ENCODE data around the gene KCNJ10.

The KCNJ10 gene

GRCh38 chr1:160028426-160028825, 41.5 kb downstream of the KCNJ10 start:
- no peaks in the 10 kb centered on the region for H3K9me3 ChIP-seq (ENCODE audit: control insufficient read depth, insufficient read depth, low read length)
- H3K27ac ChIP-seq (ENCODE audit: low read depth, low read length) = no peak overlapping the region
- H3K4me3 ChIP-seq (ENCODE audit: low read length) = no peak overlapping the region
- no peaks in the 10 kb centered on the region for H3F3A ChIP-seq (ENCODE audit: control insufficient read depth, insufficient read depth)
- no peaks in the 10 kb centered on the region; the same call in 1 of the 2 replicates for H3K27me3 ChIP-seq (ENCODE audit: control insufficient read depth, low read length)
- H3K9me2 ChIP-seq (replicated peaks; ENCODE audit: control insufficient read depth, low read length) = no peaks in the 10 kb centered on the region
- H4K20me1 ChIP-seq (ENCODE audit: control insufficient read depth, insufficient read depth, low read depth, low read length) = no peaks in the 10 kb centered on the region
- peaks cover 7% of the 10 kb centered on the region; the same call in 1 of the 2 replicates for H3K36me3 ChIP-seq (ENCODE audit: control insufficient read depth, low read length)
- H3K4me1 ChIP-seq (ENCODE audit: control insufficient read depth, low read length) = peaks cover 32% of the 10 kb centered on the region
- H3K79me2 ChIP-seq (ENCODE audit: control insufficient read depth, low read length) = peaks cover 28% of the 10 kb centered on the region
- no peak for TF ChIP-seq CTCF (IDR thresholded peaks at IDR 0.05; ENCODE audit: low read depth, low read length, poor library complexity, severe bottlenecking)
- no peak for TF ChIP-seq EZH2phosphoT487 (IDR thresholded peaks at IDR 0.05; ENCODE audit: borderline replicate concordance, low read length)
- H3K4me2 ChIP-seq (ENCODE audit: low read length) = peak overlapping the region; percentile 9; the same call in 1 of the 2 replicates

DNA sequence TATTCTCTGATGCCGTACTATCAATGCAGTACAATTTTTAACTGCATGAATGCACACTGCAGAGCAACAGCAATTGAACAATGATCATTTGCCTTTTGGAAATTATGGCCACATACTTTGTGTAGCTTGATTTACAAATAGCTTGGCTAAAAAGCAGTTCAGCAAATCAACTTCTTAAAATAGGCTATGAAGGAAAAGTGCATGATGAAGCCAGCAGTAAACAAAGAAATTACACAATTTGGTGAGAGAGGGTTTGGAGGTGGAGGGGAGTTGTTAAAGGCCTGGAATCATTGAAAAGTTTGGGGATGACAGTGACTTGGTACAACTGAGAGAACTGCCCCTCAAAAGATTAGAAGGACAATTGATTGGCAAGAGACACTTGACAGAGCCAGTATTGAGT, 44.6 kb downstream of the KCNJ10 start:
- no peak for TF ChIP-seq CTCF (IDR thresholded peaks at IDR 0.05; ENCODE audit: low read depth, low read length, poor library complexity, severe bottlenecking)
- TF ChIP-seq EZH2phosphoT487 (IDR thresholded peaks at IDR 0.05; ENCODE audit: borderline replicate concordance, low read length) = no peak
- Histone ChIP-seq H3K9me2 (replicated peaks; ENCODE audit: control insufficient read depth, low read length) (no peaks in the 10 kb centered on the region), H3F3A (ENCODE audit: control insufficient read depth, insufficient read depth) (no peaks in the 10 kb centered on the region), H3K9me3 (ENCODE audit: control insufficient read depth, insufficient read depth, low read length) (no peaks in the 10 kb centered on the region), H3K4me1 (ENCODE audit: control insufficient read depth, low read length) (peaks cover 12% of the 10 kb centered on the region), H3K4me2 (ENCODE audit: low read length) (no peak overlapping the region), H3K27me3 (ENCODE audit: control insufficient read depth, low read length) (no peaks in the 10 kb centered on the region; the same call in 1 of the 2 replicates), H4K20me1 (ENCODE audit: control insufficient read depth, insufficient read depth, low read depth, low read length) (no peaks in the 10 kb centered on the region), H3K27ac (ENCODE audit: low read depth, low read length) (no peak overlapping the region), H3K79me2 (ENCODE audit: control insufficient read depth, low read length) (peaks cover 15% of the 10 kb centered on the region), H3K4me3 (ENCODE audit: low read length) (no peak overlapping the region), H3K36me3 (ENCODE audit: control insufficient read depth, low read length) (peaks cover 3% of the 10 kb centered on the region; the same call in 1 of the 2 replicates)

GRCh38 chr1:160024195-160024905, 45.6 kb downstream of the KCNJ10 start:
- H3F3A ChIP-seq (ENCODE audit: control insufficient read depth, insufficient read depth) = no peaks in the 10 kb centered on the region
- no peak overlapping the region for H3K27ac ChIP-seq (ENCODE audit: low read depth, low read length)
- no peaks in the 10 kb centered on the region for H3K9me2 ChIP-seq (replicated peaks; ENCODE audit: control insufficient read depth, low read length)
- H3K79me2 ChIP-seq (ENCODE audit: control insufficient read depth, low read length) = peaks cover 8% of the 10 kb centered on the region
- peaks cover 5% of the 10 kb centered on the region for H3K4me1 ChIP-seq (ENCODE audit: control insufficient read depth, low read length)
- H4K20me1 ChIP-seq (ENCODE audit: control insufficient read depth, insufficient read depth, low read depth, low read length) = no peaks in the 10 kb centered on the region
- no peaks in the 10 kb centered on the region; the same call in 1 of the 2 replicates for H3K27me3 ChIP-seq (ENCODE audit: control insufficient read depth, low read length)
- H3K4me3 ChIP-seq (ENCODE audit: low read length) = no peak overlapping the region
- H3K9me3 ChIP-seq (ENCODE audit: control insufficient read depth, insufficient read depth, low read length) = no peaks in the 10 kb centered on the region
- TF ChIP-seq CTCF (IDR thresholded peaks at IDR 0.05; ENCODE audit: low read depth, low read length, poor library complexity, severe bottlenecking) = no peak
- TF ChIP-seq EZH2phosphoT487 (IDR thresholded peaks at IDR 0.05; ENCODE audit: borderline replicate concordance, low read length) = no peak
- H3K4me2 ChIP-seq (ENCODE audit: low read length) = no peak overlapping the region
- H3K36me3 ChIP-seq (ENCODE audit: control insufficient read depth, low read length) = no peaks in the 10 kb centered on the region
